ENCODE data around the gene TREH.

Gene TREH

DNA sequence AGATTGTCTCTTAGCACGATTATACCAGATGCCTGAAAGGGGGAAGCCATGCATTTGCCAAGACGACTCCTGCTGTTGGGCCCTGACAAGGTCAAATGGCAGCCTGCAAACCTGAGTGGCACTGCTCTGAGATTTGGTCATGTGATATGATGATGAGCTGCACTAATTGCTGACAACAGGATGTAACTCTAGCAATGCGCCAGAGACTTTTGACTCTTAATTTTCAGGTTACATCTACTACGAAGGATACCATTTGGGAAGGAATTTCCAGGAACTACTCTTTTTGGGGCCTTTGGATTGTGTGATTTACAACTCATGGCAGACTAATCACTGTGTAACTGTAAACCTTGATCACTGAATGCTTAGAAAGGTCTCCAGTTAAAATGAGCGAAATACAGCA lies 13.1 kb downstream of the TREH start:
- DNase-seq: no peak

DNA sequence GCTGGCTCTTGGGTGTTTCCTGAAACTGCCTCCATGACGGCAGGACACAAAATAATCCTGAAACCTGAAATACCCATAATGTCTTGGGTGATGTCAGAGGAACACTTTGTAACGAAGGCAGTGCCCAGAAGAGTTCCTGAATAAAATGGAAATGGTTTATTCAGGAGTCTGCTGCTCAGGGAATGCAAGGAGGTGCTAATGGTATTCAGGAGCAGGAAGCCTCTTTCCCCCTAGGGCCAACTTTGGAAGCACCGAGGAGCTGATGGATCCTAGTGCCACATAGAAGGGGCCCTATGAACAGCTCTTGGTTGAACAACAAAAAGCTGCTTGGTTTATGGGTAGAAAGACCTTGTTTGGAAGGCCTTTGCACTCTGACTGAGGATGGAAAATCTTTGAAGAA lies 15.5 kb downstream of the TREH start:
- no peak for DNase-seq

- no peak for DNase-seq
These were observed 16.1 kb downstream of the TREH start for GRCh38 chr11:118663381-118663780.

- DNase-seq: no peak
These were observed 16.8 kb downstream of the TREH start for GRCh38 chr11:118662401-118663271.

GRCh38 chr11:118661425-118662301 lies 17.8 kb downstream of the TREH start:
- DNase-seq: no peak

DNA sequence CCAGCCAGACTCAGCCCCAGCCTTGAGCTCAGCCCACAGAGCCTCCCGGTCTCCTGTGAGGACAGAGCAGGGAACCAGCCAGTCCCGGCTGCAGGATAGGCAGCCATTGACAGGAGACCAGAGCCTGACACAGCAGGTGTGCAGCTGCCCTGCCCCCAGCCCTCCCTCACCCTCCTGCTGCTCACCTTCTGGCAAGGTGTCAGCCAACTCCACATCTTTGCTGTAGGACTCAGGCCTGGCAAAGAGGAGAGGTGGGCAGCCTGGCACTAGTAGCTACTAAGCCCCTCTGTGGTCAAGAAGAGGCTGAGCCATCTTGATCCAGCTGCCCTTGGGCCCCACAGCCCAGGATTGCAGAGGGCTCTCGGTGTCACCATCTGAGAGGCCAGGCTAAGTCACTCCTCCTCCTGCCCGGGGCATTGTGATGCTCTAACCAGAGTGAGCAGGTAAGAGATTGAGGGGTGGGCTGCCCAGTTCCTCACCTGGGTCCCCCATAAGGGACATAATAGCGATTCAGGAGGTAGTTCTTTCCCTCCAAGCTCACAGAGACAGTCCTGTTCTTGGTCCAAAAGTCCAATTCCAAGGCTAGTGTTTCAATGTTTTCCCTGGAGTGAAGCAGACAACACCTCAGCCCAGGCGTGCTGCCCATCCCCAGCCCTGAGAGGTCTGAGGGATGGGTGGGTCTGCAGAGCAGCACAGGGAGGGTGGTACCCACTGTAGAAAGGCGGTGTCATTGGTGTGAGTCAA lies 18.6 kb downstream of the TREH start:
- DNase-seq: no peak

- no peak for DNase-seq
These were observed 19.3 kb downstream of the TREH start for GRCh38 chr11:118659953-118660680.

DNA sequence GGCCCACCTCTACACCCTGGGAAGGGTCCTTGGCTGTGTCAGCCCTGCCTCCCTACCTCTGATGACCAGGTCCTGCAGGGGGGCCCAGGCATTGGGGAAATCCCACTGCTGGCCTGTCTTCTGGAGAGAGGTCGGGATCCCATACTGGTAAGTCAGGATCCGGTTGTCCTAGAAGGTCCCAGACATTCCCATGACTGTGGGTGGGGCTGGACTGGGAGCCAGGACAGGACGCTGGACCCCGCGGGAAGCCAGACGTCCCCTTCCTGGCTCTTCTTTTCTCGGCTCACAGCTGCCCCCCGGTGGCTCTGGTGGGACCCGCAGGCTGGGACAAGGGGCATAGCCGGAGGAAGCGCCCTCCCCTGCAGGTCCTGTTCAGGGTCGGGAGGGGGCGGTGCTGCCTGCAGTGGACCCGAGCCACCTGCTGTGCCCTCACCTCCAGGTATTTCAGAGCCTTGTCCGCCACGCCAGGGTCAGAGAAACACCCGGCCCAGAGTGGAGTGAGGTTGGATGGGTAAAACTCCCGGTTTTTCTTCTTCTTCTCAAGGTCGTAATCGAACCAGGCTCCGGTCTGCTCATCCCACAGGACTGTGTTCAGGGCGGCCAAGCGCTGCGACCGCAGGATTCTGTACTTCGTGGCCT lies 20.0 kb downstream of the TREH start:
- peak in 57 of 58 donors; percentile 19 to 91 (median 77) for DNase-seq

- peak in 1 of 58 donors; percentile 20 for DNase-seq
These were observed 20.8 kb downstream of the TREH start for GRCh38 chr11:118658429-118659313.

DNA sequence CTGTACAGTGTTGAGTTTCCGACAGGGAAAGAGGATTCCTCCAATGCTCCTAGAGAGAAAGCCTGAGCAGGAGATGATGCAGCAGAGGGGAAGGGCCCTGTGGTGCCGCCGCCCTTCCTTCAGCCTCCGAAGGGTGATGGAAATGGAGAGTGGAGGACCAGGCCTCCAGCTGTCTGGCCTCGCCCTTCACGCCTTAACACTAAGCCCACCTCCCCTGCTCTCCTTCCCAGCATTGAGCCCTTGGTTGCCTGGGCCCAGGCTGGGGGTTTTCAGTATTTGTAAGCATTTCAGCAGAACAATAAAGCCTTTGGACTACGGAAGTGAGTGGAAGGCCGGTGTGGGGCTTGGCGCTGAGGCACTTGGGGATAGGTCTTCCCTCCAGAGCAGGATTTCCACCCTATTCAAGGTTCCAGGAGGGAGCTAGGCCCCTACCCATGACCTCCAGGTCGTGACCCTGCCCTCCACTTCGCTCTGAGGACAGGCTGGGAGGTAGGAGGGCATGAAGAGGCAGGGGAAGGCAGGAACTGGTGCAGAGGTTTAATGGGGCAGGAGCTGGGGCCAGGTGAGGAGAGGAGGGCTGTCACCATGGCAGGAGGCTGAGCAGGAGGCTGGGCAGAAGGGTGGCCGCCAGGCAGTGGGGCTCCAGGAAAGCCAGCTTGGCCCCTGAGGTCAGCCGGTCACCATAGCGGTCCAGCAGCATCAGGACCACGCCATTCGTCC lies 21.6 kb downstream of the TREH start:
- no peak for DNase-seq

GRCh38 chr11:118657238-118657637 lies 22.2 kb downstream of the TREH start:
- DNase-seq: no peak

DNA sequence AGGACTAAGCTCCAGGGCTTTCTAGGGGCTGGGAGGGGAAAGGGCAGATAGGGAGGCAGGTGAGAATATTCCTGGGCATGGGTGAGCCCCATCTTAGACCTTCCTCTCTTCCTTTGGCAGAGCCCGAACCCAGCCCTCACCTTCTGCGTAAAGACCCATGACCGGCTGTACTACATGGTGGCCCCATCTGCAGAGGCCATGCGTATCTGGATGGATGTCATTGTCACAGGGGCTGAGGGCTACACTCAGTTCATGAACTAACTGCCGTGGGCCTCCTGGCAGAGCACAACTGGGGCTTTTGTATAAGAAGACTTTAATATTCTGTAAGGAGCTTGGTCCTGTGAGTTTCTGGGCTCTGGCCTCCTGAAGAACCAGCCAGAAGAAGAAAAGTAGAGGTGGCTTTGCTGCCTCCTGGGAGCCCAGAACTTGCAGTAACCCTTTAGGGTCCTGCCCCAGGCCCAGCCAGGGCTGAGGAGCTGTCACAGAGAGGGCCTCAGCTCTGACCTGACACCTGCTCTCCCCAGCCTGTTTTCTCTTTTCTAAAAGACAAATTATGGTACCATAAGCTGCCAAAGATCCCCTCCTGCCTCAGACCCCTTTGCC lies 22.8 kb downstream of the TREH start:
- peak in 5 of 58 donors; percentile 23 to 53 (median 29) for DNase-seq

- no peak for DNase-seq
These were observed 23.8 kb downstream of the TREH start for GRCh38 chr11:118655486-118656190.

- DNase-seq: no peak
These were observed 25.6 kb downstream of the TREH start for GRCh38 chr11:118653684-118654390.

GRCh38 chr11:118652681-118653181 lies 26.7 kb downstream of the TREH start:
- DNase-seq: peak in 30 of 58 donors; percentile 15 to 75 (median 38)

GRCh38 chr11:118651820-118652219 lies 27.6 kb downstream of the TREH start:
- DNase-seq: no peak

GRCh38 chr11:118650366-118650765 lies 29.1 kb downstream of the TREH start:
- DNase-seq: no peak
